ENCODE measurements around the gene GOLIM4. TPM values are rescaled to one million over a fixed set of nuclear protein-coding genes. Genes with fewer than 3 reads are reported as not detected.
A peak's percentile ranks its signal among the peaks of the same experiment; 100 is the strongest.

GOLIM4 gene
- total RNA-seq, 1 donor from 2014 or later: 35.9 TPM

DNA sequence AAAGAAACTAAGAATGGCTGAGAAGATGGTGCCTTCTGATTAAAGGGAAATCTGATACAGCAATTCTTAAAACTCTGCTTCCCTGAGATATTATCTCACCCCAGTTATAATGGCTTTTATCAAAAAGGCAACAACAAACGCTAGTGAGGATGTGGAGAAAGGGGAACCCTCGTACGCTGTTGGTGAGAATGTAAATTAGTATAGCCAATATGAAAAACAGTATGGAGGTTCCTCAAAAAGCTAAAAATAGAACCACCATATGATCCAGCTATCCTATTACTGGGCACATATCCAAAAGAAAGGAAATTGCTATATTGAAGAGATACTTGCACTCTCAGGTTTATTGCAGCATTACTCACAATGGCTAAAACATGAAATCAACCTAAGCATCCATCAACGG is 65.1 kb downstream of the GOLIM4 start:
- DNase-seq (ENCODE audit: low spot score): no peak
- H3K4me1 Mint-ChIP-seq (ENCODE audit: unreplicated experiment): peaks cover 33% of the 10 kb centered on the region
- H3K27ac Mint-ChIP-seq (ENCODE audit: unreplicated experiment): no peak overlapping the region
- no peaks in the 10 kb centered on the region for H3K27me3 Mint-ChIP-seq (ENCODE audit: unreplicated experiment)
- peaks cover 33% of the 10 kb centered on the region for H3K36me3 Mint-ChIP-seq (ENCODE audit: low read depth, unreplicated experiment)
- H3K9me3 Mint-ChIP-seq (ENCODE audit: unreplicated experiment): no peaks in the 10 kb centered on the region
- no peak overlapping the region for H3K4me3 Mint-ChIP-seq (ENCODE audit: unreplicated experiment)
- no peak for TF ChIP-seq CTCF (IDR thresholded peaks at IDR 0.05; ENCODE audit: unreplicated experiment)

DNA sequence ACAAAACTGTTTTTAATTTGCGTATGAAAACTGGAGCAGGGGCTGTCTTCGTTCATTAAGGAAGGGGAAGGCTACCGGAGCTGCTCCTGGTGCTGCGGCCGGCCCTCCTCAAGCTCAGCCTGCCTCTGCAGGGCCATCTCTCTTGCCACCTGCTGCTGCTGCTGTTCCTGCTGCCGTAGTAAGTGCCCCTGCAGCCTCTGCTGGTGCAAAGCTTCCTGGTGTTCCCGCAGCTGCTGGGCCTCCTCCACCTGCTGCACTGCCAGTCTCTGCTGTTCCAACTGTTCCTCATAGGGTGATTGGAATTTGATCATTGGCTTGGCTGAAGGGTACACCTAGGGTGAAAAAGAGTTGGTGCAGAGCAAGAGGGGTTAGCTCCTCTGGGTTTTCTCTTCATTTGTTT is 66.0 kb downstream of the GOLIM4 start:
- H3K36me3 Mint-ChIP-seq (ENCODE audit: low read depth, unreplicated experiment): peaks cover 25% of the 10 kb centered on the region
- H3K4me3 Mint-ChIP-seq (ENCODE audit: unreplicated experiment): no peak overlapping the region
- no peak overlapping the region for H3K27ac Mint-ChIP-seq (ENCODE audit: unreplicated experiment)
- no peaks in the 10 kb centered on the region for H3K27me3 Mint-ChIP-seq (ENCODE audit: unreplicated experiment)
- no peak for TF ChIP-seq CTCF (IDR thresholded peaks at IDR 0.05; ENCODE audit: unreplicated experiment)
- peaks cover 42% of the 10 kb centered on the region for H3K4me1 Mint-ChIP-seq (ENCODE audit: unreplicated experiment)
- DNase-seq (ENCODE audit: low spot score): no peak
- H3K9me3 Mint-ChIP-seq (ENCODE audit: unreplicated experiment): no peaks in the 10 kb centered on the region

DNA sequence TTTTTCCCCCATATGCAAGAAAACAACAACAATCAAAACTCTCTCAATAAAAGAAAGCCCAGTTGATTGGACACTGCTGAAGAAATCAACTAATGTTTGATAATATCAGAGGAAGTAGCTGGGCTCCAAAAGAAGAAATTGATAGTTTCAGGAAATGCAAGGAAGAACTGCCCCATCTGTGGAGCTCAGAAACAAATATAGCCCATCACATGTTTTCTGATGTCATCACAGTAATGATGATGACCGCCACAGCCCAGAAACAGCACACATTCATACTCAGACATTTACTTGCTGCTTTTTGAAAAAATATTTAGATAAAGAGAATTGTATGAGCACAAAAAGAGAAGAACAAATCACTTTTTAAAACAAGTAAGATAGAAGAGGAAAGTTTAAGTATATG is 67.6 kb downstream of the GOLIM4 start:
- Mint-ChIP-seq H3K9me3 (ENCODE audit: unreplicated experiment) (no peaks in the 10 kb centered on the region), H3K4me3 (ENCODE audit: unreplicated experiment) (no peak overlapping the region), H3K27me3 (ENCODE audit: unreplicated experiment) (no peaks in the 10 kb centered on the region), H3K27ac (ENCODE audit: unreplicated experiment) (peak overlapping the region; percentile 61), H3K4me1 (ENCODE audit: unreplicated experiment) (peaks cover 58% of the 10 kb centered on the region), H3K36me3 (ENCODE audit: low read depth, unreplicated experiment) (peaks cover 28% of the 10 kb centered on the region)
- DNase-seq (ENCODE audit: low spot score): no peak
- TF ChIP-seq CTCF (IDR thresholded peaks at IDR 0.05; ENCODE audit: unreplicated experiment): no peak

GRCh38 chr3:168026764-168027163 is 69.0 kb downstream of the GOLIM4 start:
- peaks cover 67% of the 10 kb centered on the region for H3K4me1 Mint-ChIP-seq (ENCODE audit: unreplicated experiment)
- H3K9me3 Mint-ChIP-seq (ENCODE audit: unreplicated experiment): no peaks in the 10 kb centered on the region
- H3K4me3 Mint-ChIP-seq (ENCODE audit: unreplicated experiment): no peak overlapping the region
- no peaks in the 10 kb centered on the region for H3K27me3 Mint-ChIP-seq (ENCODE audit: unreplicated experiment)
- no peak for DNase-seq (ENCODE audit: low spot score)
- peaks cover 35% of the 10 kb centered on the region for H3K36me3 Mint-ChIP-seq (ENCODE audit: low read depth, unreplicated experiment)
- TF ChIP-seq CTCF (IDR thresholded peaks at IDR 0.05; ENCODE audit: unreplicated experiment): no peak
- H3K27ac Mint-ChIP-seq (ENCODE audit: unreplicated experiment): peak overlapping the region; percentile 96

DNA sequence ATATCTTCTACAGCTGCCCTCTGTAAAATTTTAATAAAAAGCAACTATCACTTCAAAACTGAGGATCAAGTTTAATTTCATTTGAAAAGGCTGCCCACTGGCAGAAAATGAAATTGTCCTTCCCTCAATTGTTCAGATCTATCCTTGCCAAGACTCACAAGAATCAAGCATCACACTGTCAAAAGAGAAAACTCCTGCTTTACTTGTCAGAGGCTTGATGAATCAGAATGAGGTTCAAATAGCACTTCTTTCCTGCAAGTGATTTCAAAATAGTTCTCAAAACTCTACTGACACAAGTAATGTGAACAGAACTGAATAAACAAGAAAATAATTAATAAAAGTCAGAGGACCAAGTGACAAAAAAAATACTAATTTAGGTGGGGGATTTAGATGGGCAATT is 70.6 kb downstream of the GOLIM4 start:
- Mint-ChIP-seq H3K9me3 (ENCODE audit: unreplicated experiment) (no peaks in the 10 kb centered on the region), H3K36me3 (ENCODE audit: low read depth, unreplicated experiment) (peaks cover 40% of the 10 kb centered on the region), H3K4me3 (ENCODE audit: unreplicated experiment) (no peak overlapping the region), H3K27ac (ENCODE audit: unreplicated experiment) (peak overlapping the region; percentile 96), H3K27me3 (ENCODE audit: unreplicated experiment) (no peaks in the 10 kb centered on the region), H3K4me1 (ENCODE audit: unreplicated experiment) (peaks cover 64% of the 10 kb centered on the region)
- no peak for TF ChIP-seq CTCF (IDR thresholded peaks at IDR 0.05; ENCODE audit: unreplicated experiment)
- DNase-seq (ENCODE audit: low spot score): no peak
